Activated effector memory CD4-positive, alpha-beta T cell treated with anti-CD3 and anti-CD28 coated beads, Interleukin-2, amount 50 U/mL, for 16 hours (primary cell): ENCODE data around the gene TMTC1.
"Not testable (repeated sequence)": the region's sequence is repeated elsewhere in the genome, so short reads cannot be mapped to it uniquely, and the experiment has no call there.

Source experiments
- DNase-seq: peaks from one replicate; pipeline ENCODE4 v3.0.0-alpha.2; 2020

TMTC1 gene

DNA sequence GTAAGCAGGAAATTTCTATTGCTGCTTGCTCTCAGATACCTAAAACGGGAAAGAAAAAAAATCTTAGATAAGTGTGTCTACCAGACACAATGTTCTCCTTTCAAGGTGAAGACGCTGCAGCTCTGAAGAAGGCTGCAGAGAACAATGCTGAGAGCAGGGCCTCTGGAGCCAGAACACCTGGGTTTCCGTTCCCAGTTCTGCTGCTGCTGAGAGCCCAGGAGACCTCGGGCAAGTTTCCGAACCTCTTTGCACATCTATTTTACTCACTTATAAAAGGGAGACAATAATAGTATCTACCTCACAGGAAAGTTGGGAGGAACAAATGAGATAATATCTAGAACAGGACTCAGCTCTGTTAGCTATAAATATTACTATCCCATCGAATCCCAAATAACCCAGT lies 122.9 kb downstream of the TMTC1 start:
- no peak for DNase-seq

DNA sequence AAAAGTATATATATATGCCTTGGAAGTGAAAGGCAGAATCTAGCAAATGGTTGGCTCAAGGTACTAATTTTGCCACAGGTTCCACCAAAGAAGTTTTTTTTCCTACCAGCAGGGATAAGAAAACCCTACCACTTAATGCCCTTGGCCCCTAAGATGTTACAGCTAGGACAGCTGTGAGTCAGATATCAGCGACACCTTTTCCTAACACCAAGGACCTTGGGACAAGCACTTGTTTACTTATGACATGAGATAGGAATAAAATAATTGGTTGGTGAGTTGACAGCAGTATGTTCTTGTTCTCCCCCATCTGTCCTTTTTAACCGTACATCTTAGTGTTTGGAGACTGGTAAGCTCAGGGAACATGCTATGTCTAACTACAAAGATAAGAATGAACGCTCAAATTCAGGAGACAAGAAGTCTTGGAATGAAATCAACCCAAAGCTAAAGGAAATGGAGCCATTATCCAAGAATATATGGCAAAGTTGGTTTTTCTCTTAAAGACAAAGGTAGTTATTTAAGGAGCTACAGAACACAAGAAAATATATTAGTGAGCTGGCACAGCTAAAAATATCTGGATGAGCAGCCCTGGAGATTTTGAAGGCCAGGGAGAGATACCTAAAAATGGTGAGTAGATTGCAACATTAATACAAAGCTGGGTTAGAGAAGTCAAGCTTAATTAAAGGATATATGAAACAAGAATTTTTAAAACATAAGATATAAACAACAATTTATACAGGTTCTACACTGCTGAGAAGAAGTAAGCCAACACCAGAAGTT lies 126.8 kb downstream of the TMTC1 start:
- DNase-seq, result no peak

DNA sequence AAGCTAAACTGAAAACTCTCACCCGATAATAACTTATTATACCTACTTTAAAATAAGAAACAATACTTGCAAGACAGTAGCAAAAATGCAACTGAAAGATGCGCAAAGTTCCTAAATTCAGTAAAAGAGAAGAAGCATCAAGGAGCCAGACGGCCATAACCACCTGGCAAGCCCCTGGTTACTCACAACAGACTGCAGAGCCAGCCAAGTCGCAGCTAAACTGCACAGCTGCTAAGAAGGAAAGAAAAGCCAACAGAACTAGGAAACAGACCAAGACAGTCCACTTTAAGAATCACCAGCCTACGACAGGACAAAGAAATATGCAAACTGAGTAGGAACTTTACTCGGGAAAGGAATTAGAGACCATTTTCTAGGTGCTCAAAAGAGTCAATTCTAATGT lies 127.9 kb downstream of the TMTC1 start:
- no peak for DNase-seq

GRCh38 chr12:29653286-29653685 lies 130.5 kb downstream of the TMTC1 start:
- no peak for DNase-seq

DNA sequence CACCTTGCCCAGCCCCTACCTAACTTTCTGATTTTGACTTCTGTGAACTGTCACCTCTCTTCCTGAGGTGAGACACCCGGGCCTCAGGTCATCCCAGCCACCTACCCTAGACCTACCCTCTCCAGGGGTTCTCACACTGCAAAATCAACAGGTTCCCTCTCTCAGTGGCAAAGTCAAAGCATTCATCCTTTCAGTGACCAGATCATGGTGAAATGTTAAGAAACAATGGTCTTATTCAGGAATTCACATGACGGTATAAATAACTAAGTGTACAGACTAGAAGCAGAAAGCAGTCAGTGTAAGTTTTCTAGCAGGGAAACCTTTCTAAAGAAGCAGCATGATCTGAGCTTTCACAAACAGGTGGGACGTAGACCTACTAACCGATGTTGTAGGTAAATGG lies 133.4 kb downstream of the TMTC1 start:
- DNase-seq, result no peak

- no peak for DNase-seq
Observed at GRCh38 chr12:29649722-29650121, 134.0 kb downstream of the TMTC1 start.

DNA sequence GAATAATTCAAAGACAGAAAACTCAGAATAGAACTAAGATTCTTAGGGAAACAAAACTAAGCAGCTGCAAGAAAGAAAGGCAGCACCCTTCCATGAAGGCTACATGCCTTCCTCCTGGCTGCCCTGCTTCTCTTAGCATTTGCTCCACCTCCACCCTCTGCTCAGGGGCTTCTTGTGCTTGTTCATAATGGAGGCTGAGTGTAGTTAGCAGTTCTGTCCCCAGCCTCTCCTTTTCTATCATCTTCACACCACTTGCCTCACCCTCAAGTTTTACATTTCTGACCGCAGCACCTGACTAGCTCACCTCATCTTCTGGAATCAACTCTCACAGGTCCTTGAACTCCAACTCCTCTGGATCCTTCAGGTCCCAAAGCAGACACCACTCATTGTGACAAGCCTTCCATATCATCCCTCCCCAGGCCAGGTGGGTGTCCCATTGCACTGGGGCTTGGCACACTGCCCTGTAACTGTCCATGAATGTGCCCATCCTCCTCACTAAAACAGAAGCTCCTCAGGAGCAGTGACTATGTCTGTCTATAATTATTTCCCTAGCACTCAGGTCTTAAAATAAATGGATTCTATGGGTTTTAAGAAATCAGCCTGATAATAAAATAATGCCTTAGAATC lies 139.1 kb downstream of the TMTC1 start:
- DNase-seq, result no peak

GRCh38 chr12:29640589-29641345 lies 143.0 kb downstream of the TMTC1 start:
- DNase-seq, result no peak

DNA sequence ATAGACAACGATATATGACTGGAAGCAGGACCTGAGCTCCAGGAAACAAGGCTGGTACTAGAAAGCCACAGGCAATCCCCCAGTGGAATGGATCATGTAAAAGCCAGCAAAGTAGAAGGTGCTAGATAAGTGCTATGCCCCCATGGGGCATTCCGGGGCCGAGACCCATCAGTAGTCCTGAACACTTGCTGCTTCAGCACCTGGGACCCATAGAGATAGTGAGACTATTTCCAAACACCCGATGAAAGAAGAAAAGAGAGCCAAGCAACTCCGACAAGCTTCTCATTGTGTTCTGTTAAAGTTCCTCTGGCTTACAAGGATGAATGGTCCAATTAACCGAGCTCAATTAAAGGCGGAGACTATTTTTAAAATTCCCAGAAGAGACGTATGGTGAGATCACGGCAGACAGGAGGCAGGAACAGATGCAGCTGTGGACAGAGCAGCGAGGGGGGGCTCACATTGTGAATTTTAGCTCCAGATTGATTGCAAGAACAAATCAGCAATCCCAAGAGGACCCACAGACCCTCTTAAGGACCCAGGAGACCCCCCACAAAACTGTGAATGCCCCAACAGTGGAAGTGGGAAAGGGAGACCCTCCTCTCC lies 143.7 kb downstream of the TMTC1 start:
- DNase-seq, result no peak

DNA sequence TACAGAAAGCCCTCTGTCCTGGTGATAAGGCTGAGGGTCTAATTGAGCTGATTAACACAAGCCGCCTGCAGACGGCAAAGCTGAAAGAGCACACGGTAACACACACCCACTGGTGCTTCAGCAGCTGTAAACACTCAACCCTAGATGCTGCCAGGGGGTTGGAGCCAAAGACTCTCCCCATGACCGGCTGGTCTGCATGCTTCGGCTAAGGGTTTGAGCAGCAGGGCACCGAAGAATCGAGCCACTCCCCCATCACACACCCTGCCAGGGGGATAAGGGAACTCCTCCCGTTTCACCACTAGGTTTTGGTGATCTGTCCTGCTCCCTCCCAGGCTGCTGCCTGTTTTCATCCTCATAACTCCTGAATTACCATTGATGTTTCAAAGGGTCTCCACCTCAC lies 145.2 kb downstream of the TMTC1 start:
- DNase-seq, result no peak

GRCh38 chr12:29634057-29634456 lies 149.7 kb downstream of the TMTC1 start:
- no peak for DNase-seq

- DNase-seq, result not testable (repeated sequence)
Observed at GRCh38 chr12:29630164-29630563, 153.6 kb downstream of the TMTC1 start.

DNA sequence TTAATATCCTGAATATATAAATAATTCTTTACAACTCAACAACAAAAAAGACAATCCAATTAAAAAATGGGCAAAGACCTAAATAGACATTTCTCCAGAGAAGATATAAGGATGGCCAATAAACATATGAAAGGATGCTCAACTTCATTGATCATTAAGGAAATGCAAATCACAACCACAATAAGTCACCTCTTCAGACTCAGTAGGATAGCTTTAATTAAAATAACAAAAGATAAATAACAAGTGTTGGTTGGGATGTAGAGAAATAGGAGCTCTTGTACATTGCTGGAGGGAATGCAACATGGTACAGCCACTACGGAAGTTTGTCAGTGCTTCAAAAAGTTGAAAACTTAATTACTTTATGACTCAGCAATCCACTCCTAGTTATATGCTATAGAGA lies 156.5 kb downstream of the TMTC1 start:
- no peak for DNase-seq

- no peak for DNase-seq
Observed at GRCh38 chr12:29625359-29625953, 158.3 kb downstream of the TMTC1 start.

- no peak for DNase-seq
Observed at GRCh38 chr12:29622251-29622650, 161.5 kb downstream of the TMTC1 start.

DNA sequence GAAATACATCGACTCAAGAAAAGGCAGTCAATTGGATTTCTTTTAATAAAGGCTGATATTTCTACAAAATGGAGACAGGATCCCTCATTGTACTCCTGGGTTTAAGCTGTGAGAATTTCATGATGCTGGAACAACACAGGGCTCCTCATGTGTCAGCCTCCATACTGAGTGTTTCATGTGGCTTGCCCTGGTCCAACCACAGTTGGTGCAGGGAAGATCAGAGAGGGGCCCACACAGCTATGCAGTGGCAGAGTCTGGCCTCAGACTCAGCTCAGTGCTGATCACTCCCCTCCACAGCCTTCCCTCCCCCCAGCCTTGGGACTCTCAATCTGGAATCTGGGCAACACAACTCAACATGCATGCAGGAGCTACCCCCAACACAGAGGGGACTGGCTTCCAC lies 163.7 kb downstream of the TMTC1 start:
- no peak for DNase-seq

- DNase-seq, result no peak
Observed at GRCh38 chr12:29617407-29617803, 166.3 kb downstream of the TMTC1 start.

GRCh38 chr12:29616664-29617406 lies 166.9 kb downstream of the TMTC1 start:
- DNase-seq, result no peak

DNA sequence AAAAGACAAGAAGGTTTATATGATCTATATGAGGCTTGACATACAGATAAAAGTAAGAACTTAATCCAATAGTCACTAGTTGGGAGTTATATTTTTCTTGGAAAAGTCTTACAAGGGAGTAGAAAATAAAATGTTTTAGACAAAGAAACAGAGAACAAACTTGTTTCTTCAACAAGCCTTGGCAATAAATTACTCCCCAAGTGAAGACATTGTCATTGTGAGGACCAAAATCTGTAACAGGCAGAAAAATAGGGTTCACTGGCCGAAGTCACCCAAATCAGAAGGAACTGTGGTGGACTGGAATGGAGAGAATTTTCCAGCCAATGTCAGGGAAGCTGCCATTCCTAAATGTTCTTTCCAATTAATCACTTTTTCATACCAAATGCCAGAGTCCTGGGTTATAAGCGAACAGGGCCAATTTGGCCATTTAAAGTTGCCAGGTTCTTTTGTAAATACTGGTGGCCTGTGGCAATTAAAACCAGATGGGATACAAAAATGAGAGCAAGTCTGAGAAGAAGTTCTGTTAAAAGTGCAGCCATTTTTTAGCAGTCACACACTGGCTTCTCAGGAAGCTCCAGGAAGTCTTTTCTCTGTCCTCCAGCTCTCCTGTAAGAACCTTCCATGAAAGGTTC lies 168.9 kb downstream of the TMTC1 start:
- no peak for DNase-seq

GRCh38 chr12:29612912-29613311 lies 170.8 kb downstream of the TMTC1 start:
- DNase-seq, result no peak

GRCh38 chr12:29611906-29612305 lies 171.8 kb downstream of the TMTC1 start:
- DNase-seq, result no peak
